Endothelial cell of umbilical vein (primary cell): ENCODE data around the gene ALDH1L2. TPM values are rescaled to one million over a fixed set of nuclear protein-coding genes. Genes with fewer than 3 reads are reported as not detected.

ENCODE experiments used
- BruUV-seq: library from RNA; stranded (reverse); fragments of 400-500 nt; replicated peaks from 2 replicates; lab custom pipeline; 2021; lab: Mats Ljungman, UMichigan
- CTCF ChIA-PET: fragments of 300-600, 350-600 bp; sonication (Branson Sonifier 250); formaldehyde crosslinking; loops from one replicate; lab custom pipeline; 2021; ENCODE audit warnings: antibody characterized with exemption, inconsistent platforms; lab: Charles Lee
- POLR2A ChIA-PET: fragments of 300-600, 350-600 bp; sonication (Branson Sonifier 250); formaldehyde crosslinking; loops from one replicate; lab custom pipeline; 2021; ENCODE audit warnings: antibody characterized with exemption, inconsistent platforms; lab: Charles Lee
- DNase-seq: peaks from one replicate; pipeline ENCODE4 v3.0.0-alpha.2; 2011; ENCODE audit warnings: low read depth, low spot score
- FAIRE-seq: peaks from 2 replicates; lab custom pipeline; 2011; peaks lifted over from hg19 to GRCh38; lab: Jason Lieb, UNC
- H2AFZ ChIP-seq: 2 replicates; pipeline ENCODE4 v1.6.0; 2012; ENCODE audit warnings: low read depth, low read length, control low read depth, inconsistent platforms
- H3K27ac ChIP-seq: 2 replicates; pipeline ENCODE4 v1.5.1; 2011; ENCODE audit warnings: low read depth, mild to moderate bottlenecking, control low read depth, low read length, moderate library complexity; ENCODE audit not compliant: insufficient read depth
- H3K27me3 ChIP-seq, 2 experiments: 2 replicates each; pipeline versions ENCODE4 v1.6.0 to v1.6.1; 2011; ENCODE audit warnings: low read length in 2 of 2, mixed read lengths in 1 of 2; ENCODE audit not compliant: control insufficient read depth in 2 of 2, insufficient read depth in 2 of 2
- H3K36me3 ChIP-seq, 2 experiments: 2 replicates in 1 of 2; 3 replicates in 1 of 2; pipeline ENCODE4 v1.5.1; 2011; ENCODE audit warnings: low read length in 2 of 2, mild to moderate bottlenecking in 1 of 2, moderate library complexity in 1 of 2; ENCODE audit not compliant: control insufficient read depth in 2 of 2, insufficient read depth in 2 of 2; ENCODE audit errors: extremely low read depth in 1 of 2
- H3K4me1 ChIP-seq: 3 replicates; pipeline ENCODE4 v1.5.1; 2011; ENCODE audit warnings: mild to moderate bottlenecking, low read length; ENCODE audit not compliant: control insufficient read depth, insufficient read depth; ENCODE audit errors: extremely low read depth
- H3K4me2 ChIP-seq: 2 replicates; pipeline ENCODE4 v1.6.1; 2011; ENCODE audit warnings: low read length, control low read depth, mixed read lengths; ENCODE audit not compliant: insufficient read depth
- H3K4me3 ChIP-seq, 3 experiments: fragments of 200-600 bp in 1 of 3; sonication (generic), shearing (Covaris generic) in 1 of 3; replicated peaks in 1 of 3; 2 replicates each; pipeline ENCODE4 v1.5.1; 2011 to 2016; ENCODE audit warnings: control low read depth in 3 of 3, low read length in 3 of 3, mild to moderate bottlenecking in 2 of 3, inconsistent platforms in 1 of 3, low read depth in 1 of 3, moderate library complexity in 1 of 3; ENCODE audit not compliant: insufficient read depth in 1 of 3
- H3K79me2 ChIP-seq: 2 replicates; pipeline ENCODE4 v1.6.0; 2012; ENCODE audit warnings: low read length, inconsistent platforms; ENCODE audit not compliant: control insufficient read depth, insufficient read depth
- H3K9ac ChIP-seq: replicated peaks from 2 replicates; pipeline ENCODE3; 2011; ENCODE audit warnings: low read length, control low read depth; ENCODE audit not compliant: insufficient read depth; ENCODE audit errors: extremely low read depth
- H3K9me1 ChIP-seq: replicated peaks from 3 replicates; pipeline ENCODE4 v1.6.0; 2011; ENCODE audit warnings: mild to moderate bottlenecking, low read length; ENCODE audit not compliant: control insufficient read depth, insufficient read depth; ENCODE audit errors: extremely low read depth
- H3K9me3 ChIP-seq: replicated peaks from 2 replicates; pipeline ENCODE4 v1.5.1; 2012; ENCODE audit warnings: low read length, inconsistent platforms; ENCODE audit not compliant: control insufficient read depth, insufficient read depth
- H4K20me1 ChIP-seq: replicated peaks from 2 replicates; pipeline ENCODE3; 2011; ENCODE audit warnings: mild to moderate bottlenecking, low read length; ENCODE audit not compliant: control insufficient read depth, insufficient read depth; ENCODE audit errors: extremely low read depth
- CTCF ChIP-seq, 2 donors: IDR thresholded peaks; 1 replicate in 1 of 2; 2 replicates in 1 of 2; pipeline ENCODE4 v1.5.1; 2011; ENCODE audit warnings: low read length in 2 of 2, mild to moderate bottlenecking in 2 of 2, moderate library complexity in 2 of 2, control low read depth in 1 of 2, inconsistent platforms in 1 of 2, low read depth in 1 of 2; ENCODE audit not compliant: insufficient read depth in 1 of 2; ENCODE audit errors: extremely low read depth in 1 of 2
- EZH2 ChIP-seq: IDR thresholded peaks from 2 replicates; pipeline ENCODE4 v1.6.1; 2012; ENCODE audit warnings: borderline replicate concordance, low read depth, mild to moderate bottlenecking, moderate library complexity, low read length, inconsistent platforms; ENCODE audit not compliant: severe bottlenecking
- FOS ChIP-seq: IDR thresholded peaks from 2 replicates; pipeline ENCODE4 v1.6.1; 2011; ENCODE audit warnings: mild to moderate bottlenecking, low read length, moderate library complexity, borderline replicate concordance; ENCODE audit not compliant: insufficient read depth
- GATA2 ChIP-seq: IDR thresholded peaks from 2 replicates; pipeline ENCODE4 v1.7.0; 2011; ENCODE audit warnings: low read depth, mild to moderate bottlenecking, moderate library complexity, mixed read lengths, low read length; ENCODE audit not compliant: insufficient read length, insufficient read depth
- JUN ChIP-seq: IDR thresholded peaks from 2 replicates; pipeline ENCODE4 v1.6.1; 2011; ENCODE audit warnings: borderline replicate concordance, low read depth; ENCODE audit not compliant: insufficient read length, insufficient read depth
- MAX ChIP-seq: IDR thresholded peaks from 2 replicates; pipeline ENCODE4 v1.6.1; 2011; ENCODE audit not compliant: insufficient read depth, insufficient read length
- MYC ChIP-seq: IDR thresholded peaks from one replicate; pipeline ENCODE4 v1.6.1; 2011; ENCODE audit warnings: mild to moderate bottlenecking, low read depth, low read length
- POLR2A ChIP-seq: IDR thresholded peaks from 2 replicates; pipeline ENCODE4 v1.6.1; 2012; ENCODE audit warnings: low read depth, mild to moderate bottlenecking, control low read depth, low read length
- POLR2AphosphoS5 ChIP-seq: IDR thresholded peaks from 2 replicates; pipeline ENCODE4 v1.6.1; 2012; ENCODE audit warnings: low read depth, mild to moderate bottlenecking, control low read depth, low read length, moderate library complexity; ENCODE audit not compliant: insufficient read depth
- dilution Hi-C: fragments of 300-500 bp; cut with MboI; formaldehyde crosslinking; loops from one replicate; pipeline ENCODE4 v1.15.0; 2019; ENCODE audit warnings: low sequenced_read_pairs; ENCODE audit not compliant: extremely low pct_ligation_motif_present
- intact Hi-C: fragments of 100-400 bp; cut with micrococcal nuclease; formaldehyde crosslinking; loops from one replicate; pipeline ENCODE4 v1.10.0; 2022
- polyA plus RNA-seq, 4 experiments: library from polyadenylated mRNA; depleted of rRNA in 3 of 4; stranded (reverse) in 3 of 4; unstranded in 1 of 4; fragments of >200 nt; gene quantifications; 2 replicates each; pipeline versions ENCODE4 v1.2.1 to v1.2.3, GENCODE V29; 2011 to 2012; ENCODE audit warnings: missing spikeins in 1 of 4
- total RNA-seq: library from RNA; stranded (reverse); gene quantifications from 2 replicates; pipeline ENCODE4 v1.2.3, GENCODE V29; 2021

ALDH1L2 gene
- total and polyA plus RNA-seq, 2 donors (not counting 3 experiments of a cell fraction or from before 2014, with no cell fraction given): 1.4 to 2.5 TPM

- no peak for TF ChIP-seq GATA2
- no peak for TF ChIP-seq POLR2A
- no peak for TF ChIP-seq EZH2
- TF ChIP-seq POLR2AphosphoS5: no peak
- no peak for TF ChIP-seq FOS
- TF ChIP-seq MYC: no peak
- TF ChIP-seq CTCF (IDR thresholded peaks at IDR 0.05; ENCODE audit: extremely low read depth in 1 of 2, insufficient read depth in 1 of 2, low read depth in 1 of 2, low read length in 2 of 2): no peak
- no peak for TF ChIP-seq MAX
- no peak for TF ChIP-seq JUN
- Histone ChIP-seq H3K4me2 (no peak overlapping the region), H3K27ac (no peak overlapping the region), H4K20me1 (no peaks in the 10 kb centered on the region), H3K27me3 (no peaks in the 10 kb centered on the region), H3K4me1 (peaks cover 4% of the 10 kb centered on the region), H3K9ac (no peak overlapping the region), H3K36me3 (no peaks in the 10 kb centered on the region), H3K9me1 (no peaks in the 10 kb centered on the region), H3K9me3 (no peaks in the 10 kb centered on the region), H2AFZ (no peak overlapping the region), H3K4me3 (no peak overlapping the region), H3K79me2 (no peaks in the 10 kb centered on the region)
- no TSS peak for BruUV-seq
- ChIA-PET POLR2A (no interaction called here), CTCF (interaction anchor here (1.0 kb wide), 1 partner anchor 698 kb away, joined by 4 read pairs; no protein-coding TSS in a partner anchor)
- DNase-seq (no peak), FAIRE-seq (no peak)
- intact Hi-C loops (no loop called here), dilution Hi-C loops (no loop called here)
Measured at GRCh38 chr12:105040476-105040875, 43.8 kb downstream of the ALDH1L2 start.
